HEK293 (cell line): ENCODE data around the gene LAMTOR2.

Experiments used
- AEBP2 ChIP-seq: fragments of 450-650 bp; formaldehyde crosslinking; IDR thresholded peaks from 2 replicates; pipeline ENCODE4 v1.5.1; 2016; ENCODE audit warnings: missing biosample characterization, missing genetic modification characterization, borderline replicate concordance
- CTCF ChIP-seq: fragments of 450-650 bp; formaldehyde crosslinking; IDR thresholded peaks from 2 replicates; pipeline ENCODE4 v1.5.1; 2016; ENCODE audit warnings: missing biosample characterization, missing genetic modification characterization
- ELK4 ChIP-seq: IDR thresholded peaks from 2 replicates; pipeline ENCODE4 v1.6.1; 2011; ENCODE audit warnings: mild to moderate bottlenecking, low read depth, low read length, borderline replicate concordance
- IKZF3 ChIP-seq: fragments of 450-650 bp; IDR thresholded peaks from 2 replicates; pipeline ENCODE4 v1.5.0; 2018; ENCODE audit warnings: missing biosample characterization, mild to moderate bottlenecking, missing genetic modification characterization, moderate library complexity
- KLF16 ChIP-seq: fragments of 450-650 bp; formaldehyde crosslinking; IDR thresholded peaks from 2 replicates; pipeline ENCODE4 v1.5.1; 2017; ENCODE audit warnings: missing biosample characterization, missing genetic modification characterization
- YY2 ChIP-seq: fragments of 450-650 bp; formaldehyde crosslinking; IDR thresholded peaks from 2 replicates; pipeline ENCODE4 v1.5.1; 2016; ENCODE audit warnings: missing biosample characterization, missing genetic modification characterization
- ZBTB1 ChIP-seq: fragments of 450-650 bp; formaldehyde crosslinking; IDR thresholded peaks from 2 replicates; pipeline ENCODE4 v1.5.1; 2016; ENCODE audit warnings: missing biosample characterization, missing genetic modification characterization
- ZBTB11 ChIP-seq: fragments of 450-650 bp; formaldehyde crosslinking; conservative IDR thresholded peaks from 2 replicates; pipeline ENCODE4 v1.5.1; 2016; ENCODE audit warnings: low read depth, missing biosample characterization, missing genetic modification characterization
- ZBTB20 ChIP-seq: fragments of 450-650 bp; formaldehyde crosslinking; IDR thresholded peaks from 2 replicates; pipeline ENCODE4 v1.5.1; 2016; ENCODE audit warnings: missing biosample characterization, missing genetic modification characterization
- ZNF274 ChIP-seq, 2 experiments: fragments of 200-500 bp in 1 of 2; fragments of 450-650 bp in 1 of 2; sonication (Bioruptor generic) in 1 of 2; formaldehyde crosslinking in 1 of 2; IDR thresholded peaks; 2 replicates each; pipeline versions ENCODE4 v1.5.1 to v1.6.1; 2014 to 2016; ENCODE audit warnings: borderline replicate concordance in 1 of 2, inconsistent platforms in 1 of 2, low read length in 1 of 2, missing biosample characterization in 1 of 2, missing genetic modification characterization in 1 of 2
- ZNF350 ChIP-seq: fragments of 450-650 bp; formaldehyde crosslinking; IDR thresholded peaks from 2 replicates; pipeline ENCODE4 v1.5.0; 2017; ENCODE audit warnings: missing biosample characterization, mild to moderate bottlenecking, missing genetic modification characterization
- ZNF416 ChIP-seq: fragments of 450-650 bp; formaldehyde crosslinking; IDR thresholded peaks from 2 replicates; pipeline ENCODE4 v1.5.1; 2016; ENCODE audit warnings: missing biosample characterization, missing genetic modification characterization

- TF ChIP-seq YY2 (tag by site-specific recombination) (no peak), CTCF (tag by site-specific recombination) (no peak), ZNF416 (tag by site-specific recombination) (no peak), ZBTB20 (tag by site-specific recombination) (no peak), IKZF3 (tag by site-specific recombination) (no peak), ZNF274 (IDR thresholded peaks at IDR 0.05; ENCODE audit: low read length) (no peak), ZNF274 (tag by site-specific recombination; IDR thresholded peaks at IDR 0.05; ENCODE audit: borderline replicate concordance) (no peak), ZBTB11 (tag by site-specific recombination) (no peak), ZNF350 (tag by site-specific recombination) (no peak), ELK4 (no peak), AEBP2 (tag by site-specific recombination) (no peak), KLF16 (tag by site-specific recombination) (no peak), ZBTB1 (tag by site-specific recombination) (no peak)
Observed at GRCh38 chr1:156108057-156108456, 53.5 kb downstream of the LAMTOR2 start.
